ENCODE data around the gene ATP5F1B.
"Not testable (repeated sequence)": the region's sequence is repeated elsewhere in the genome, so short reads cannot be mapped to it uniquely, and the experiment has no call there.

ATP5F1B gene

DNA sequence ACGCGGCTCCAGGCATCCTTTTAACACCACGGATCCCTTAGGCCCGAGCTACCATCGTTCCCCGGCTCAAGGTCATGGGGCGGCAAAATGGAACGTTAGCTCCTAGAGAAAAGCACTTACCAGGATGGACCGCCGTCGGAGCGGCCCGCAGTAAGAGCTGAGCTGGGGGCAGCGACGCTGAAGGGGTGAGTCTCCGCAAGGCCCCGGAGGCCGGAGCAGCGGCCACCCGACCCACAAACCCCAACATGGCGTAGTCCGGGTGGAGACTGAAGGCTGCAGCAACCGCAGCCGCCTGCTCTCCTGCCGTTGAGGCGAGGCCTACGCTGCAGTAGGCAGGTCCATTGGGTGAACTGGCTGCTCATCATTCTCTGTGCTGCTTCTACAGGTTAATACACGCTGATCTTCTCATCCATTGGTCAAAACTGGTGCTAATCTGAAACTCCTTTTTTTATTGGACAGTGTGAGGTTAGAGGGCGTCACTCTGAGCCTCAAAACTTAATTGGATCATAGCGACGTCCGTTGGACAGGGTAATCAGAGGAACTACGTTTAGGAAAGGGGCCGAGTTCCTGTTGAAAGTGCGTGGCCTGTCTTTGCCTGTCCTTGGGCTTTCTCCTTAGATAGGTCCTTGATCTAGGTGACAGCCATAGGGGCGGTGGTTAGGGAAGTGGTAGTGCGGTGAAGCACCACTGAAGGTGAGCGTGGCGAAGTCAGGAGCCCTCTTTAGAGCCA lies at the start of gene ATP5F1B:
TSS of gene ATP5F1B (minus strand) at position 268 of the 730 bp plus-strand sequence. CDS start at position 247, 21 bp downstream.
- DNase-seq (ENCODE audit: low read depth) = peak; percentile 100

GRCh38 chr12:56694161-56694560 lies 48.4 kb upstream of the ATP5F1B start:
- DNase-seq (ENCODE audit: low read depth) = no peak

DNA sequence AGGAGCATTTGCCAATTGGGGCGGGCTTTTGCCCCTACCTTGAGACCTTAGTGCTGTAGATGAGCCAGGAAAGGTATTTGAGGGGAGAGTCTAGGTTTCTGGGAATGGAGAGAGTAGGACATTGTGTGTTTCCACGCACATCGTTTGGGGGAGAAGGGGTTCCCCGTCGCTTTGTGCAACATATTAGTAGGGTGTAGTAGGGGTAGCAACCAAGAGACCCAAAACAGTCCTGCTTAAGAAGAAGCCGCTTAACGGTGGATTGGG lies 43.0 kb upstream of the ATP5F1B start:
- DNase-seq (ENCODE audit: low read depth) = no peak

DNA sequence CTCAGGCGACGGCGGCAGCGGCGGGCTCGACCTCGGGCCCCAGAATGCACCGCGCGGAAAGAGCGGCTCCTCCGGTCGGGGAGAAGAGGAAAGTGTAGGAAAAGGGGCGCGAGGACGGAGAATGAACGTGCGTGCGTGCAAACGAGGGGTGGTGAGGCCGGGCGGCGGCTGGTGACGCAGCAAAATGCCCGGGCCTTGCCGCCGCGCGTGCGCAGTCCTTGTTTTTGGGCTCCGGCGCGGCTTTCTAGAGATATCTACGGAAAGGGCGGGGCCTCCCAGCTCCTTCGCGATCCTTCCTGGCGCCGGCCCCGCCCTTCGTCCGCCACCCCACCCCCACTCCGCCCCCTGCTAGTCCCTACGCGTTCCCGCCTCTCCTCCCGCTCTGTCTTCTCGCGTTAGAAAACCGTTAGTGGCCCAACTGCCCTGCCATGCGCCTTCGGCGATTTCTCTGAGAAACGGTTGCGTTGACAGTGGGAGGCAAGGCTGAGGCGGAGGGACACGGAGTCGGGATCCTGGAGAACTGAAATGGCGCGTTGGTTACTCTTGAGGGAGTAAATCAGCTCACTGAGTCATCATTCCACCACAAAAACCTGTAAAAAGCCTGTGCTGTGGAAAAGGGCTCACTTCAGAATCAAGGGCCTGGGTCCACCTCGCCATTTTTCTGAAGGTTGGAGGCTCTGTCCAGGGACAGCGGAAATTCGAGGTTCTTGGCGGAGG lies 42.5 kb upstream of the ATP5F1B start, which contains the start of gene PTGES3:
TSS of gene PTGES3 (minus strand) at position 156 of the 717 bp plus-strand sequence. CDS start 285 bp downstream, outside the sequence.
- DNase-seq (ENCODE audit: low read depth) = peak; percentile 99

DNA sequence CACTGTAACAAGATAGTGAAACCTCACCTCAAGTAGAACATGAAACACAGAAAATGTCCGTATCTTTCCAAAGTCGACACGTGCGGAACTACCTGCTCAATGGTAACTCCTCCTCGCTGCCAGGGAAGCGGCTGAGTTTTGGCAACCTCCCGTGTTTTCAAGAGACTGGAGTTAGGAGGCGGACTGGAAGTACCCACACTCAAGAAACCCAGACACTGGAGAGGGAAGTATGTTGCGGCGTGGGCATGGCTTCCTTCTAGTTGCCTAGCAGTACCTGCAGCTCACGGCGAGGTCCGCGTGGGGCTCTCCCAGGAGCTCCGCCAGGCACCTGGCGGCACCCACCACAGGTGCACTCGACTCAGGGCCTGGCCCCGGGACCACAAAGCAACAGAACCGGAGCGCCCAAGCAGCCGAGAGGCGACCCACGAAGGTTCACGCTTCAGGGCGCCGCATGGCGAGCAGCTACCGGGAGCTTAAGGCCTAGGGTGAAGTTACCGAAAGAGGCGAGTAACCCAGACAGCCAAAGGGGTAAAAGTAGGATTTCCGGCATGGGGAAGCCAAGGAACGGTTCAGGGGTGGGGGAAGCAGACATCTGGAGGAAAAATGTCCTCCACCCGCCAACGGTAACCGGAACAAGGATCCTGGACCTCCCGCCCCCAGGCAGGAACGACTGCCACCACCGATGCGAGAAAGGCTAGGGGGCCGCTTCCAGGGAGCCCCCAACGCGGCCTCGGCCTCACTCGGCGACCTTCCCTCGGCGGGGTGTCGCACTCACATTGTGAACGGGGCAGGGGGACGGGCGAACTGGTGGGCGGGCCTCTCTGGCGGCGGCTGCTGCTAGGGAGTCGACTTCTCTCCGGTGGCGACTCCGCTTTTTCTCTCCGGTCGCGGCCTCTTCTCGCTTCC lies 41.7 kb upstream of the ATP5F1B start:
- peak; percentile 45 for DNase-seq (ENCODE audit: low read depth)

- no peak for DNase-seq (ENCODE audit: low read depth)
These were observed 39.1 kb upstream of the ATP5F1B start for GRCh38 chr12:56684745-56685359.

GRCh38 chr12:56682323-56682722 lies 36.5 kb upstream of the ATP5F1B start:
- DNase-seq (ENCODE audit: low read depth) = no peak

- DNase-seq (ENCODE audit: low read depth) = no peak
These were observed 34.2 kb upstream of the ATP5F1B start for GRCh38 chr12:56679883-56680575.

DNA sequence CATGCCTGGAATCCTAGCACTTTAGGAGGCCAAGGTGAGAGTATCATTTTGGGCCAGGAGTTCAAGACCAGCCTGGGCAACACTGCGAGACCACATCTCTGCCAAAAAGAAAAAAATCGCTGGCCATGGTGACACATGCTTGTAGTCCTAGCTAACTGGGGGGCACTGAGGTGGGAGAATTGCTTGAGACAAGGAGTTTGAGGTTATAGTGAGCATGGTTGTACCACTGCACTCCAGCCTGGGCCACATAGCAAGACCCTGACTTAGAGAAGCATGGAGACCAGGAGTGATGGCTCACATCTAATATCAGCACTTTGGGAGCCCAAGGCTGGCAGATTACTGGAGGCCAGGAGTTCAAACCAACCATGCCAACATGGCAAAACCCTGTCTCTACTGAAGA lies 33.1 kb upstream of the ATP5F1B start:
- no peak for DNase-seq (ENCODE audit: low read depth)

DNA sequence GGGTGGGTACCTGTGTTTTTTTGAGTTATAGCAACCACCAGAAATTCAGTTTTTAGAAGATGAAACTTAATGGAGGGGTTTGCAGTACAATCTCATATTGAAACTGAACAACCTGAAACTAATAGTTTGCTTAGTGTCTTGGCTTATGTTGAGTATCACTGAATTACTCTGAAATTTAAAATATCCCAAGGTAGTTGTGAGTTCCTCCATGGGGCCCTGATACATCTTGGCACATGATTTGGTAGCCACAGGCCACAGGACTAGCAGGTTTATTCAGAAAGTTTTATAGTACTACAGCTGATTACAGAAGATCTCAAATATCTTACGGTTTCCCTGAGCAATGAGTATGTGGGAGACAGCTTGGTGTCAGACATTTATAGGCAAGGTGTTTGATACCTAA lies 31.9 kb upstream of the ATP5F1B start:
- DNase-seq (ENCODE audit: low read depth) = no peak

GRCh38 chr12:56676851-56677580 lies 31.2 kb upstream of the ATP5F1B start:
- no peak for DNase-seq (ENCODE audit: low read depth)

GRCh38 chr12:56671608-56672007 lies 25.8 kb upstream of the ATP5F1B start:
- no peak for DNase-seq (ENCODE audit: low read depth)

GRCh38 chr12:56670836-56671235 lies 25.1 kb upstream of the ATP5F1B start:
- DNase-seq (ENCODE audit: low read depth) = no peak

- DNase-seq (ENCODE audit: low read depth) = no peak
These were observed 22.3 kb upstream of the ATP5F1B start for GRCh38 chr12:56668197-56668457.

- no peak for DNase-seq (ENCODE audit: low read depth)
These were observed 16.3 kb upstream of the ATP5F1B start for GRCh38 chr12:56661979-56662638.

GRCh38 chr12:56661560-56661959 lies 15.8 kb upstream of the ATP5F1B start:
- DNase-seq (ENCODE audit: low read depth) = no peak

- DNase-seq (ENCODE audit: low read depth) = no peak
These were observed 13.1 kb upstream of the ATP5F1B start for GRCh38 chr12:56658921-56659320.

GRCh38 chr12:56657416-56658379 lies 11.9 kb upstream of the ATP5F1B start:
- no peak for DNase-seq (ENCODE audit: low read depth)

DNA sequence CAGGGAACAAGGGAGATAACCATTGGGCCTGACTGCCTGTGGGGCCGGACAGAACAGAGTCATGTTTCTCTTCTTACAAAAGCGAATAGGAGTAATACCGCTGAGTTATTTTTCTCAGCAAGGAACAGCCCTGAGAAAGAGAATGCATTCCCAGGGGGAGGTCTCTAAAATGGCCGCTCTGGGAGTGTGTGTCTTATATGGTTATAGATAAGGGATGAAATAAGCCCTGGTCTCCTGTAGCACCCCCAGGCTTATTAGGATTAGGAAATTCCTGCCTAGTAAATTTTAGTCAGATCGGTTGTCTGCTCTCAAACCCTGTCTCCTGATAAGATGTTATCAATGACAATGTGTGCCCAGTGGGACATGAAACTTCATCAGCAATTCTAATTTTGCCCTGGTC lies 8.0 kb upstream of the ATP5F1B start:
- not testable (repeated sequence) for DNase-seq (ENCODE audit: low read depth)
